DMS79 (cell line): ENCODE results near the gene C1orf21.

Source experiments
- DNase-seq: peaks from one replicate; lab custom pipeline; 2025; lab: John Stamatoyannopoulos, UW

Gene C1orf21

GRCh38 chr1:184513966-184514365 is 127.1 kb downstream of the C1orf21 start:
- DNase-seq, result no peak

DNA sequence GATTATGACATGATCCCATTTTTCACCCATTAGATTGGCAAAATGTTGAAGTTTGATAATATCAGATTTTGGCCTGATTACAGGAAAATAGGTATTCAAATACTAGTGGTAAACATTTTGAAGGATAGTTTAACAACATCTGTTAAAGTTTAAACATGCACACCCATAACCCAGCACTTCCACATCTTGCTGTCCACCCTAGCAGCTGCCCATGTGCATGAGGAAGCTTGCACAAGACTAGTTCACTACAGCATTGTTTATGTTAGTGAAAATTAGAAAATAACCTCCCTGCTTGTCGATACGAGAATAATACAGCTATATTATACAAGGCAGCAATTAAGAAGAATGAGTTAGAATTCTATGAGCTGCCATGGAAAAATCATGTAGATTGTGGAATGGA is 127.6 kb downstream of the C1orf21 start:
- DNase-seq, result no peak

DNA sequence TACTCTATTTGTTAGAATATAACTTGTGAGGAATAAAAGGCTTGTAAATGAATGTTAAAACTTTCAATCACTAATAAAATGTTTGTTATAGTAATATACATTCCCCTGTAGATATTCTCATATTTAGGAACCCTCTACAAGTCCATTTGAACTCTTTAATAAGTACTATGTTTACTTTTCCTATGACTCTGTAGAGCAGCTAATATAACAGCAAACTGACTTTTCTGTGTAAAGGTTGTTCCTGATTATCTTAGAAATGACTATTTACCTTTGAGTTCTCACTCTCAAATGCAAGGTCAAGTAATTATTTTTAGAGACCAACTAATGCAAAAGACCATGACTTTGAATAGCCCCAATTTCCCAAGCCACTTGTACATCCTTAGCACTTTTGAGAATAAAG is 130.3 kb downstream of the C1orf21 start:
- no peak for DNase-seq

DNA sequence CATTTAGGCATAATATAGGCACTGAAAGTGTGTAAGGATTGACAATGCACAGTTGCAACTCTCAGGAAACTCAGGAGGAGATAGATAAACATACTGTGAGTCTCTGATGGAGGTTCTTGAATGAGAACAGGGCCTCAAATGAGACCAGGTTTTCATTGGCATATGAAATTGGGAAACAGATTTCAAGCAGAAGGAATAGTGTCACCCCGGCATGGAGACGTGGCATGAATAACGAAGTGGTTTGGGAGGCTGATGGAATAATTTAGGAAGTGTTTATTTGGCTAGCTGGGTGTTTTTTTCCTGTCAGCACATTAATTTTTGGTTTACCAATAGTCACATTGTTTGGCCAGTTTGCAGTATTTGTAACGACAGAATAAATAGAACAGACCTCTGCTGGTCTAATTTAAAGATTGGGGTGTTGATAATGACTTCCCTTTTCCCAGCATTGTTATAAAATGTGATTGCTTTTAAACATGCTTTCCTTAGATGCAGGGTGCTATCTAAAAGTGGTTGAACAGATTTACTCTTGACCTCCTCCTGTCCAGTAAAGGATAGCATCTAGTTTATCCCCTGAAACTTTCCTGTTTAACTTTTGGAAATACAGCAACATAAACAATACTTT is 132.0 kb downstream of the C1orf21 start:
- DNase-seq, result no peak

DNA sequence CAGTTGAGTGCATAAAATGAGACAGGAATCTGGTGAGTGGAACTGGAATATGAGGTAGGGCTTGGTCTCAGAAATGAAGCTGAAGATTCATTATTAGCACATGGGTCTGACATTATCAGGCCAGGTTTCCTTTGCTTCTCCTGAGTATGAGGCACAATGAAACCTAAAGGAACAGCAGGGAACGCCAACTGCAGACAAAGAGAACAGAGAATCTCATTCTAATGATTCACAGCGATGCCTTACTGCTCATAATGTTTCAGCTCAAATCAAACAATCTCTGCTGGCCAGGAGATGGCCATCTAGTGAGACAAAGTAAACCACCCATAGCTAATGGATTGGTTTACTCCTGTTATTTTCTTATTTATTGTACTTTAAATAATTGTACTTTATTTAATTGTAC is 133.5 kb downstream of the C1orf21 start:
- no peak for DNase-seq

DNA sequence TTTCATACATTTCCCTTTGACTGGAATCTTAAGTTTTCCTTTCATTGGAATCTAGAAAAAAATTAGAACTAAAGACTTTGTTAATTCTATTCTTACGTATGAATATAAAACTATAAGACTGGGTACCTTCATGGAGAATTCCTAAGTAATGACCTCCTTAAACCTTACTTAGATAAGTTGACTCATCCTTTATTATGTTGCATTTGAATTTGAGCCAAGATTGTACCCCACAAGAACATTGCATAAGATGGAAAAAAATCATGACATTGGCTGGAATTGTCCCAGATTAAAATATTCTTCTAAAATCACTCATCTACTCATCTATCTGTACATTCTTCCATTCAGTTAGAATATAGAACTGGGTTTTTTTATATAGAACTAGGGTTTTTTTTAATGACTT is 137.4 kb downstream of the C1orf21 start:
- DNase-seq, result no peak

DNA sequence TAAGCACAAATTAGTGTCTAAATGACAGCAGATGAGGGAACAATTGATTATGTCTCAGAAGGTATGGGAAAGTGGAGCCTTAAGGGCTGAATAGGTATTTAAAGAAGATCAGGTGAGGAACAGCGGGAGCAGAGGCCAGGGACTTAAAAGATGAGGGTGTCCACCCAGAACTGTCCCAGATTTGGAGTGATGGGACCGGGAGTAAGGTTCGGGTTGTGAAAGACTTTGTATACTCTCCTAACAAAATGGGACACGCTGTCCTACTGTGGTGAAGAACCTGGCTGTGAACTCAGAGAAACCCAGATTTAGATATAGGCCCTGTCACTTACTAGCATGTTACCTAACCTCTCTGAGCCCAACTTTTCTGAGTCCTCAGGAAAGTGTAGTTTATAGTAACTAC is 140.6 kb downstream of the C1orf21 start:
- DNase-seq, result no peak

DNA sequence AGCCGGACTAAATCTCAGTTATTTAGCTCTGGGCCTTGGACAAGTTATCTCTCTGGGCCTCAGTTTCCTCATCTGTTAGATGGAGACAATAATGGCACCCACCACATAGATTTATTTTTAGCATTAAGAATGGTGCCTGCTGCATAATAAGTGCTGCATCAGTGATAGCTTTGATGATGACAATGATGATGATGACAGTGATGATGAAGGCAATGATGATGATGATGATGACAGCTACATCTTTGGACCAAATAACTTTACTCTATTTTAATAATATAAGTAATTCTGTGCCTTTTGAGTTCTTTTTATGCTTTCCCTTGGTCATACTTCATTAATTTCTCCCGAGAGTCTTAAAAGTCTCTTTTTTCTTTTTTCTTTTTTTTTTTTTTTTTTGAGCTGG is 143.4 kb downstream of the C1orf21 start:
- no peak for DNase-seq

GRCh38 chr1:184531296-184531695 is 144.5 kb downstream of the C1orf21 start:
- no peak for DNase-seq

DNA sequence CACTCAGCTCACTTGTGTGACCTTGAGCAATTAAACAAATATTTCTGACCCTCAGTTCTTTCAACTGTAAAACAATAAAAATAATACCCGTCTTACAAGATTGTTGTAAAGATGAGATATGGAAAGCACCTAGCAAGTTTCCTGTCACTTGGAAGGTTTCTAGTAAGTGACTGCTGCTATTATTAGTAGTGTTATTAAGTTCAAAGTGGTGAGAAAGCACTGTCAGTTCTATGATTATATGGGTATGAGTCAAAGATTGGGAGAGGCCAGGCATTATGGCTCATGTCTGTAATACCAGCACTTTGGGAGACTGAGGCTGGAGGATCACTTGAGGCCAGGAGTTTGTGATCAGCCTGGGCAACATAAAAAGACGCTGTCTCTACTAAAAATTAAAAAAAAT is 145.4 kb downstream of the C1orf21 start:
- no peak for DNase-seq

- no peak for DNase-seq
Observed at GRCh38 chr1:184533049-184533448, 146.2 kb downstream of the C1orf21 start.

DNA sequence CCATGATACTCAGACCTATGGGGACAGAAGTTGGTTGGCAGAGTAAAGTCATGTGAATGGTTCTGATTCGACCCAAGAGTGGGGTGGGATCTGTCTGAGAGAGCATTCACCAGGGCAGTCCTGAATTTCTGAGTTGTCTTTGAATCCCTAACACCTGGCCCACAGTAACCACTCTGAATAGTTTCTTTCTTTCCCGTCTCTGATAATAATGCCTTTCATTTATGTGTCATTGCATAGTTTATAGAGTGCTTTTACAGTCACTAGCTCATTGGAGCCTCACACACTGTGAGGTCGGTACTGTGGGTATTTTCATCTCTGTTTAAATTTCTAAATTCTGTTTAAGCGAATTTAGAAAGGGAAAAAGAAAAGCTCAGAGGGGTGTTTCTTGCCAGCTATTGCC is 147.1 kb downstream of the C1orf21 start:
- DNase-seq, result no peak

- DNase-seq, result no peak
Observed at GRCh38 chr1:184534690-184535089, 147.9 kb downstream of the C1orf21 start.

DNA sequence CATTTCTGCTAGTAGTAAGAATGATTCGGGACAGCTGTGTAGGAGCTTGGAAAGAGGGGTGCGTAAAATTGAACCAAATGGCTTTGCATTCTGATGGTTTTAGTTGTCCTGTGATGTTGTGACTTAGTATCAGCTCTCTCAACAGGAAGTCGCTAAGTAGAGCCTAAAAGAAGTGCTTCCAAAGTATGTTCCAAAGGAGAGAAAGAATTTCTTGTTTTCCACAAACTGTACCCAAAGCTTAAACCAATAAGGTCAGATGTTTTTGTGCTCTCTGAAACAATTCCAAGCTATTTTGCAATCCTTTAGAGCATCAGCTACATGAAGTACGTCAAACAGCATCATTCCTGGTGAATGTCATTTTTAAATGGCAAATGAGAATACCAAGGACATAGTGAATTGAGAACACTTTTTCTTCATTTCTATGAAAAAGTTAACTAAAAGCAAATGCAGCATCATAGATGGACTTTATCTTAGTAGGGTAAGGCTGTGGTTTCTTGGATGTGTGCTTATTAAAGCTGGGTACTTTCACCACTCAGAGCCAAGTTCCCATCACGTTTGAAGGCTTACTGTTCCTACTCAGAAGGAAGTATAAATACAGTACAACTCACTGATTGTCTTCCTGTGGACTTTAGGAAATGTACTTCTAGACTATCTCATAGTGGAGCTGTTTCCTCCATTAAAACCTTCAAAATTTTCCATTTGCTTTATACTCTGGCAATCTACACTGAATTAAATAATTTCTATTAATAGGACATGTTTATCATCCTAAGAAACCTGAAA is 148.6 kb downstream of the C1orf21 start:
- no peak for DNase-seq

DNA sequence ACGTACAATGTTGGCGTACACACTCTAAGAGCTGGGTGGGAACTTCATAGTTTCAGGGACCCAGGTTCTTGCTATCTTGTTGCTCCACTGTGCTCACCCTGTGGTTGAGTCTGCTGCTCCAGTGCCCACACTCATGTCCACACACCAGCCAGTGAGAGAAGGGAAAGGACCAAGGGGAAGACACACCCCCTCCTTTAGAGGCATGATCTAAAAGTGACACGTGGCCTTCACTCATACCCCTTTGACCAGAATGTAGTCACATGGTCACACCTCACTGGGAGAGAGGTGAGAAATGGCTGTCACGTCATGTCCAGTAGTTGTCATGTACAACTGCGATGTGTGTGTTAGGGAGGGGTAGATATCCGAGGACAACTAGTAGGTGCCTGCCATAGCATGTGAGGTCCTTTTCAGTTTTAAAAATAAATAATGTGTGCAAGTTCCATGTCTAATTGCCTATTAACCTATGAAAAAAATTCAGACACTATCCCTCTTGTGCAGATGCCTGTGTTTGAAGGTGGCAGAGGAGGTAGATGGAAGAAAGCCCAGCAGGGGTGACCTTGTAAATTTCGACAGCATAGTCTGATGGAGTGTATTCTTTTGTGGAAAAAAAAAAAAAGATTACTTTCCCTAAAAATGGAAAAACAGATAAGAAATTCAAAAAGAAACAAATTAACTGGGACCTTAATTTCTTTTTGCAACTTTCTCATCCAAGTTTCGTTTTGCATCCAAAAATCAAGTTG is 149.6 kb downstream of the C1orf21 start:
- DNase-seq, result no peak

- no peak for DNase-seq
Observed at GRCh38 chr1:184539580-184539979, 152.8 kb downstream of the C1orf21 start.

GRCh38 chr1:184541537-184542152 is 154.8 kb downstream of the C1orf21 start:
- no peak for DNase-seq

DNA sequence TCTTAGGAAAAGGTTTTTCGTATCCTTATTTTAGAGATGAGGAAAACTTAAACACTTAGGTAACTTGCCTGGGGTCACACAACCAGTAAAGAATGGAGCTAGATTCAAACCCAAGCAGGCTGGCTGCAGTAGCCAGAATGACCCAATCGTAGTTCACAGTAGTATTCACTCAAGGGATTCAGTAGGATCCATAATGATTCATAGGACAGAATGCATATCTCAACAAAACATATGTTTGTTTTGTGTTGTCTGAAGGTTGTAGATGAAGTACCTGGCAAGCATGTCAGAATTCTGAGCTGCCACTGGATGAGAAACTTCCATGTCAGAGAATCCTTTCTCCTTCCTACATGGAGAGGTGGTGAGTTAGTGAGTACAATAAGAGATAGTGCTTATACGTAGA is 155.5 kb downstream of the C1orf21 start:
- no peak for DNase-seq

- DNase-seq, result no peak
Observed at GRCh38 chr1:184545601-184546000, 158.8 kb downstream of the C1orf21 start.

DNA sequence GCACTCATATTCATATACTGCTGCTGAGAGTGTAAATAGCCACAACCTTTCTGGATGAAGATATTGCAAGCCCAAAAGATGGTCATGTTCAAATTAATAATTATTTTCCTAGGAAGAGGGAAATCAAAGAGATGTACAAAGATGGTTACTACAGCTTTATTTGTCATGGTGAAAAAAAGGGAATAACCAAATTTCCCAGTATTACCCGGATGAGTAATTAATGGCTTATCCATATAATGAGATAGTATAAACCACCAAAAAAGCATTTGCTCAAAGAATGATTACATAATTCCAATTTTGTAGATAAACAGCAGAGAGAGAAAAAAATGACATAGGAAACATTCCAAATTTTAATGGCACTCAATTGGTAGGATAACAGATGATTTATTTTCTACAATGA is 165.6 kb downstream of the C1orf21 start:
- no peak for DNase-seq

GRCh38 chr1:184553845-184554244 is 167.0 kb downstream of the C1orf21 start:
- no peak for DNase-seq
